RWPE2 (cell line): ENCODE measurements around the gene RNF225.

ENCODE experiments used
- ATAC-seq: fragments of 200-7000 bp; cut with Tn5 transposase; 3 replicates; pipeline ENCODE4 v1.9.1; 2021; ENCODE audit warnings: low read depth
- DNase-seq: peaks from one replicate; pipeline ENCODE4 v3.0.0-alpha.2; 2020; ENCODE audit warnings: low spot score
- H3K27ac ChIP-seq: fragments of 450-650 bp; 2 replicates; pipeline ENCODE4 v1.5.1; 2017; ENCODE audit warnings: mild to moderate bottlenecking; ENCODE audit not compliant: poor library complexity, severe bottlenecking
- H3K27me3 ChIP-seq: fragments of 250-450 bp; sonication (Bioruptor Pico); 2 replicates; pipeline ENCODE4 v1.5.1; 2021; ENCODE audit warnings: mild to moderate bottlenecking, moderate library complexity; ENCODE audit not compliant: insufficient read depth, poor library complexity, severe bottlenecking
- H3K36me3 ChIP-seq: fragments of 250-450 bp; sonication (Bioruptor Pico); 2 replicates; pipeline ENCODE4 v1.5.1; 2020; ENCODE audit warnings: low read depth, mild to moderate bottlenecking, moderate library complexity
- H3K4me1 ChIP-seq: fragments of 250-450 bp; sonication (Bioruptor Pico); 2 replicates; pipeline ENCODE4 v1.5.1; 2021; ENCODE audit warnings: mild to moderate bottlenecking, moderate library complexity; ENCODE audit not compliant: insufficient read depth, poor library complexity, severe bottlenecking
- H3K4me3 ChIP-seq: fragments of 250-450 bp; sonication (Bioruptor Pico); 2 replicates; pipeline ENCODE4 v1.5.1; 2021; ENCODE audit warnings: mild to moderate bottlenecking, moderate library complexity; ENCODE audit not compliant: severe bottlenecking
- H3K9me3 ChIP-seq: fragments of 250-450 bp; sonication (Bioruptor Pico); 2 replicates; pipeline ENCODE4 v1.5.1; 2021; ENCODE audit warnings: mild to moderate bottlenecking, moderate library complexity; ENCODE audit not compliant: severe bottlenecking
- TF ChIP-seq, protein P1 (sequence below): fragments of 450-650 bp; IDR thresholded peaks from one replicate; pipeline ENCODE4 v1.5.1; 2017; ENCODE audit warnings: mild to moderate bottlenecking, moderate library complexity; ENCODE audit not compliant: poor library complexity, severe bottlenecking

RNF225 gene

GRCh38 chr19:58380662-58381459 is 14.6 kb upstream of the RNF225 start, which contains the start of gene ZNF837:
TSS of gene ZNF837 (minus strand) at chr19:58381030. CDS start at chr19:58369332, 11,698 bp downstream.
- Histone ChIP-seq H3K4me3 (peak within 1 kb of the TSS; percentile 68), H3K4me1 (no peaks in the 10 kb centered on the region), H3K27me3 (no peaks in the 10 kb centered on the region), H3K9me3 (no peaks in the 10 kb centered on the region), H3K27ac (peak within 1 kb of the TSS; percentile 42), H3K36me3 (no peaks in the 10 kb centered on the region)
- DNase-seq, result peak; percentile 100
- ATAC-seq, result peak; percentile 86
- TF ChIP-seq, protein P1, sequence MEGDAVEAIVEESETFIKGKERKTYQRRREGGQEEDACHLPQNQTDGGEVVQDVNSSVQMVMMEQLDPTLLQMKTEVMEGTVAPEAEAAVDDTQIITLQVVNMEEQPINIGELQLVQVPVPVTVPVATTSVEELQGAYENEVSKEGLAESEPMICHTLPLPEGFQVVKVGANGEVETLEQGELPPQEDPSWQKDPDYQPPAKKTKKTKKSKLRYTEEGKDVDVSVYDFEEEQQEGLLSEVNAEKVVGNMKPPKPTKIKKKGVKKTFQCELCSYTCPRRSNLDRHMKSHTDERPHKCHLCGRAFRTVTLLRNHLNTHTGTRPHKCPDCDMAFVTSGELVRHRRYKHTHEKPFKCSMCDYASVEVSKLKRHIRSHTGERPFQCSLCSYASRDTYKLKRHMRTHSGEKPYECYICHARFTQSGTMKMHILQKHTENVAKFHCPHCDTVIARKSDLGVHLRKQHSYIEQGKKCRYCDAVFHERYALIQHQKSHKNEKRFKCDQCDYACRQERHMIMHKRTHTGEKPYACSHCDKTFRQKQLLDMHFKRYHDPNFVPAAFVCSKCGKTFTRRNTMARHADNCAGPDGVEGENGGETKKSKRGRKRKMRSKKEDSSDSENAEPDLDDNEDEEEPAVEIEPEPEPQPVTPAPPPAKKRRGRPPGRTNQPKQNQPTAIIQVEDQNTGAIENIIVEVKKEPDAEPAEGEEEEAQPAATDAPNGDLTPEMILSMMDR, result no peak

DNA sequence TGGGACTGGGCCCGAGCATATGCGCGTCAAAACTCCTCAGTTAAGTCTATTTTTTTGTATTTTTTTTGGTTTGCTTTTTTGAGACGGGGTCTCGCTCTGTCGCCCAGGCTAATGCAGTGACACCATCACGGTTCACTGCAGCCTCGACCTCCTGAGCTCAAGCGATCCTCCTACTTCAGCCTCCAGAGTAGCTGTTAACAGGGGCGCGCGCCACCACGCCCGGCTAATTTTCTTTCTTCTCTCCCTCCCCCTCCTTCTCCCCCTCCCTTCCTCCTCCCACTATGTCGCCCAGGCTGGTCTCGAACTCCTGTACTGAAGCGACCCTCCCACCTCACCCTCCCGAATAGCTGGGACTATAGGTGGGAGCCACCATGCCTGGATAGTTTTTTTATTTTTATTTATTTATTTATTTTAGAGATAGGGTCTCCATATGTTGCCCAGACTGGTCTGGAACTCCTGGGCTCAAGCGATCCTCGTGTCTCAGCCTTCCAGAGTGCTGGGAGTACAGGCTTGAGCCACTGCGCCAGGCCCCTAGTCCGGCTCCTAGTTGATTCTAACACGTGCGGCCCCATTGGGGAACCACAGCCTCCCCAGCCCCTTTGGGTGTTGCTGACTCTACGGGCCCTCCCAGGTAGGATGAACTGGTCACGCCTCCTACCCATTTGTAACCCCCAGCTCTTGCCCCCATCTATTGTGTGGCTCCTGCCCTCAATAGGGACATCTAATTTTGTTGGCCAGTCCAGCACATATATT is 13.8 kb upstream of the RNF225 start:
- DNase-seq, result peak; percentile 52
- Histone ChIP-seq H3K4me3 (peak overlapping the region; percentile 68), H3K4me1 (no peaks in the 10 kb centered on the region), H3K9me3 (no peaks in the 10 kb centered on the region), H3K36me3 (no peaks in the 10 kb centered on the region), H3K27ac (peak overlapping the region; percentile 42), H3K27me3 (no peaks in the 10 kb centered on the region)
- TF ChIP-seq, protein P1, result no peak
- ATAC-seq, result no peak

GRCh38 chr19:58382997-58383603 is 12.4 kb upstream of the RNF225 start:
- Histone ChIP-seq H3K27ac (no peak overlapping the region), H3K4me1 (no peaks in the 10 kb centered on the region), H3K4me3 (no peak overlapping the region), H3K9me3 (no peaks in the 10 kb centered on the region), H3K36me3 (peaks cover 9% of the 10 kb centered on the region), H3K27me3 (no peaks in the 10 kb centered on the region)
- TF ChIP-seq, protein P1, result no peak
- ATAC-seq (no peak), DNase-seq (no peak)

- Histone ChIP-seq H3K27me3 (no peaks in the 10 kb centered on the region), H3K4me3 (peak overlapping the region; percentile 62), H3K27ac (peak overlapping the region; percentile 88), H3K4me1 (peaks cover 9% of the 10 kb centered on the region), H3K9me3 (no peaks in the 10 kb centered on the region), H3K36me3 (peaks cover 31% of the 10 kb centered on the region)
- no peak for ATAC-seq
- TF ChIP-seq, protein P1, result no peak
- DNase-seq, result no peak
Measured at GRCh38 chr19:58385313-58385890, 10.1 kb upstream of the RNF225 start.
